ENCODE data around the gene ADAMTSL3.

Gene ADAMTSL3

GRCh38 chr15:83766339-83766738 lies 112.4 kb downstream of the ADAMTSL3 start:
- H3K27me3 ChIP-seq (ENCODE audit: control insufficient read depth, low read length), result no peaks in the 10 kb centered on the region
- no peak overlapping the region for H3K4me2 ChIP-seq (ENCODE audit: low read length)
- no peaks in the 10 kb centered on the region for H3K36me3 ChIP-seq (ENCODE audit: control insufficient read depth, low read length)
- H3K27ac ChIP-seq (ENCODE audit: low read depth, low read length), result no peak overlapping the region
- H3K4me1 ChIP-seq (ENCODE audit: control insufficient read depth, low read length), result no peaks in the 10 kb centered on the region
- TF ChIP-seq EZH2phosphoT487 (IDR thresholded peaks at IDR 0.05; ENCODE audit: borderline replicate concordance, low read length) (no peak), CTCF (IDR thresholded peaks at IDR 0.05; ENCODE audit: low read depth, low read length, poor library complexity, severe bottlenecking) (no peak)
- H4K20me1 ChIP-seq (ENCODE audit: control insufficient read depth, insufficient read depth, low read depth, low read length), result no peaks in the 10 kb centered on the region
- no peaks in the 10 kb centered on the region for H3K9me3 ChIP-seq (ENCODE audit: control insufficient read depth, insufficient read depth, low read length)
- H3K4me3 ChIP-seq (ENCODE audit: low read length), result no peak overlapping the region
- H3F3A ChIP-seq (ENCODE audit: control insufficient read depth, insufficient read depth), result no peaks in the 10 kb centered on the region
- no peaks in the 10 kb centered on the region for H3K9me2 ChIP-seq (replicated peaks; ENCODE audit: control insufficient read depth, low read length)
- H3K79me2 ChIP-seq (ENCODE audit: control insufficient read depth, low read length), result no peaks in the 10 kb centered on the region

GRCh38 chr15:83767741-83768140 lies 113.8 kb downstream of the ADAMTSL3 start:
- Histone ChIP-seq H3K9me3 (ENCODE audit: control insufficient read depth, insufficient read depth, low read length) (no peaks in the 10 kb centered on the region), H3F3A (ENCODE audit: control insufficient read depth, insufficient read depth) (no peaks in the 10 kb centered on the region), H3K4me1 (ENCODE audit: control insufficient read depth, low read length) (no peaks in the 10 kb centered on the region), H3K36me3 (ENCODE audit: control insufficient read depth, low read length) (no peaks in the 10 kb centered on the region), H3K27ac (ENCODE audit: low read depth, low read length) (no peak overlapping the region), H4K20me1 (ENCODE audit: control insufficient read depth, insufficient read depth, low read depth, low read length) (no peaks in the 10 kb centered on the region), H3K4me3 (ENCODE audit: low read length) (no peak overlapping the region), H3K9me2 (replicated peaks; ENCODE audit: control insufficient read depth, low read length) (no peaks in the 10 kb centered on the region), H3K79me2 (ENCODE audit: control insufficient read depth, low read length) (no peaks in the 10 kb centered on the region), H3K27me3 (ENCODE audit: control insufficient read depth, low read length) (no peaks in the 10 kb centered on the region), H3K4me2 (ENCODE audit: low read length) (no peak overlapping the region)
- no peak for TF ChIP-seq EZH2phosphoT487 (IDR thresholded peaks at IDR 0.05; ENCODE audit: borderline replicate concordance, low read length)

GRCh38 chr15:83769411-83769999 lies 115.6 kb downstream of the ADAMTSL3 start:
- Histone ChIP-seq H3K4me3 (ENCODE audit: low read length) (no peak overlapping the region), H3K9me2 (replicated peaks; ENCODE audit: control insufficient read depth, low read length) (no peaks in the 10 kb centered on the region), H3K9me3 (ENCODE audit: control insufficient read depth, insufficient read depth, low read length) (no peaks in the 10 kb centered on the region), H4K20me1 (ENCODE audit: control insufficient read depth, insufficient read depth, low read depth, low read length) (no peaks in the 10 kb centered on the region), H3F3A (ENCODE audit: control insufficient read depth, insufficient read depth) (no peaks in the 10 kb centered on the region), H3K4me2 (ENCODE audit: low read length) (no peak overlapping the region), H3K4me1 (ENCODE audit: control insufficient read depth, low read length) (no peaks in the 10 kb centered on the region), H3K27me3 (ENCODE audit: control insufficient read depth, low read length) (no peaks in the 10 kb centered on the region), H3K79me2 (ENCODE audit: control insufficient read depth, low read length) (no peaks in the 10 kb centered on the region), H3K27ac (ENCODE audit: low read depth, low read length) (no peak overlapping the region), H3K36me3 (ENCODE audit: control insufficient read depth, low read length) (no peaks in the 10 kb centered on the region)
- TF ChIP-seq CTCF (IDR thresholded peaks at IDR 0.05; ENCODE audit: low read depth, low read length, poor library complexity, severe bottlenecking), result no peak
- no peak for TF ChIP-seq EZH2phosphoT487 (IDR thresholded peaks at IDR 0.05; ENCODE audit: borderline replicate concordance, low read length)

GRCh38 chr15:83775738-83776137 lies 121.8 kb downstream of the ADAMTSL3 start:
- Histone ChIP-seq H3K4me1 (ENCODE audit: control insufficient read depth, low read length) (no peaks in the 10 kb centered on the region), H3K9me3 (ENCODE audit: control insufficient read depth, insufficient read depth, low read length) (no peaks in the 10 kb centered on the region), H4K20me1 (ENCODE audit: control insufficient read depth, insufficient read depth, low read depth, low read length) (no peaks in the 10 kb centered on the region), H3K4me2 (ENCODE audit: low read length) (no peak overlapping the region), H3K36me3 (ENCODE audit: control insufficient read depth, low read length) (no peaks in the 10 kb centered on the region), H3K4me3 (ENCODE audit: low read length) (no peak overlapping the region), H3K27me3 (ENCODE audit: control insufficient read depth, low read length) (no peaks in the 10 kb centered on the region), H3K9me2 (replicated peaks; ENCODE audit: control insufficient read depth, low read length) (no peaks in the 10 kb centered on the region), H3K79me2 (ENCODE audit: control insufficient read depth, low read length) (no peaks in the 10 kb centered on the region), H3F3A (ENCODE audit: control insufficient read depth, insufficient read depth) (no peaks in the 10 kb centered on the region), H3K27ac (ENCODE audit: low read depth, low read length) (no peak overlapping the region)
- TF ChIP-seq CTCF (IDR thresholded peaks at IDR 0.05; ENCODE audit: low read depth, low read length, poor library complexity, severe bottlenecking) (no peak), EZH2phosphoT487 (IDR thresholded peaks at IDR 0.05; ENCODE audit: borderline replicate concordance, low read length) (no peak)
